ENCODE results near the gene ROGDI. TPM values are rescaled to one million over a fixed set of nuclear protein-coding genes. Genes with fewer than 3 reads are reported as not detected.

Gene ROGDI
- total and polyA plus RNA-seq, 9 of the 15 experiments (the other 6 are each of a cell fraction or from before 2014, with no cell fraction given), result 0.97 to 37.3 (median 16.5) TPM

DNA sequence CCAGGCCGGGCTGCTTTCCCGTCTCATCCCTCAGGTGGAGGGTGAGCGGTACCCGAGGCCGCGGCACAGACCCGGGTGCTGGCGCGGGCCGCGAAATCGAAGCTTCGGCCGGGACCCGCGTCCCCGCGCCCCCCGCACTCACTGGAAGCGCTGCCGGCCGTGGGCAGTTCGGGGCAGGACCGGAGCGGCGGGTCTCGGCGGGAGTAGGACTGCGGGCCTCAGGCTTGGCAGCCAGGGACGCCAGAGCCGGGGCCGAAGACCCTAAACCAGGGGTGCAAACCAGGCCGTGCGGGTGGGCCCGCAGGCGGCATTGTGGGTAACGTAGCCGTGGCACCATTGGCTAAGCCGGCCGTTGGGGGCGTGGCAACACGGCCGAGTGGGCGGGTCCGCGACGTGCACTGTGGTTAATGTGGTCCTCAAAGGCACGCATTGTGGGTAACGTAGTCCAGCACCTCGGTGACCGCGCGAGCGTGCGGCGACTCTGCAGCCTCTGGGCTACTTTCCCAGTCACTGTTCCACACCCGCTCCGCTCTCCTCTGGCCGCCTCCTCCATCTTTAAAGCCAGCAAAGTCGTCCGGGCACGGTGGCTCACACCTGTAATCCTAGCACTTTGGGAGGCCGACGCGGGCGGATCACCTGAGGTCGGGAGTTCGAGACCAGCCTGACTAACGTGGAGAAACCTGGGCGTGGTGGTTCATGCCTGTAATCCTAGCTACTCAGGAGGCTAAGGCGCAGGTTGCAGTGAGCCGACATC, 35.4 kb downstream of the ROGDI start, which contains the start of gene ZNF500 (continued):
- TF ChIP-seq ZNF444 (CRISPR knock-in tag; IDR thresholded peaks at IDR 0.05), result no peak
- no peak for TF ChIP-seq ZNF561 (CRISPR knock-in tag; conservative IDR thresholded peaks at IDR 0.05)
- peak; percentile 97 for TF ChIP-seq ESRRA (IDR thresholded peaks at IDR 0.05; ENCODE audit: borderline replicate concordance, low read depth)
- TF ChIP-seq POU5F1 (IDR thresholded peaks at IDR 0.05; ENCODE audit: borderline replicate concordance, low read depth, low read length, partially characterized antibody), result no peak
- TF ChIP-seq JUND (IDR thresholded peaks at IDR 0.05; ENCODE audit: borderline replicate concordance, low read depth, low read length), result peak; percentile 27; the same call in 1 of the 2 replicates
- TF ChIP-seq JUND (tag; IDR thresholded peaks at IDR 0.05; ENCODE audit: borderline replicate concordance, low read depth, low read length), result no peak; the same call in 2 of the 3 replicates
- TF ChIP-seq TEAD2 (tag; IDR thresholded peaks at IDR 0.05), result no peak
- no peak for TF ChIP-seq ZNF146 (CRISPR knock-in tag; IDR thresholded peaks at IDR 0.05; ENCODE audit: unreplicated experiment)
- TF ChIP-seq TSC22D4 (tag; IDR thresholded peaks at IDR 0.05), result no peak
- TF ChIP-seq RBBP5 (IDR thresholded peaks at IDR 0.05; ENCODE audit: borderline replicate concordance, insufficient read depth, low read length, poor library complexity, severe bottlenecking), result peak; percentile 85
- TF ChIP-seq GATAD2B (IDR thresholded peaks at IDR 0.05; ENCODE audit: borderline replicate concordance), result no peak
- TF ChIP-seq EGR1 (conservative IDR thresholded peaks at IDR 0.05), result peak; percentile 83
- no peak for TF ChIP-seq THRAP3 (IDR thresholded peaks at IDR 0.05; ENCODE audit: borderline replicate concordance)
- TF ChIP-seq ZNF589 (CRISPR knock-in tag; IDR thresholded peaks at IDR 0.05; ENCODE audit: low read depth), result no peak
- TF ChIP-seq FOXK1 (CRISPR knock-in tag; IDR thresholded peaks at IDR 0.05; ENCODE audit: borderline replicate concordance), result no peak
- TF ChIP-seq C11orf30 (IDR thresholded peaks at IDR 0.05; ENCODE audit: low read depth), result peak; percentile 73
- peak; percentile 90 for TF ChIP-seq PHF20 (IDR thresholded peaks at IDR 0.05; ENCODE audit: partially characterized antibody)
- peak; percentile 96 for TF ChIP-seq ZBTB7A (IDR thresholded peaks at IDR 0.05; ENCODE audit: borderline replicate concordance, control insufficient read depth, low read depth, low read length)
- TF ChIP-seq ARID3A (IDR thresholded peaks at IDR 0.05; ENCODE audit: borderline replicate concordance, low read depth, low read length), result no peak
- TF ChIP-seq SRSF1 (IDR thresholded peaks at IDR 0.05; ENCODE audit: low read depth, low read length), result no peak
- TF ChIP-seq CHD1 (IDR thresholded peaks at IDR 0.05; ENCODE audit: low read length), result no peak
- no peak for TF ChIP-seq NBN (IDR thresholded peaks at IDR 0.05; ENCODE audit: low read depth)
- TF ChIP-seq, protein P1, sequence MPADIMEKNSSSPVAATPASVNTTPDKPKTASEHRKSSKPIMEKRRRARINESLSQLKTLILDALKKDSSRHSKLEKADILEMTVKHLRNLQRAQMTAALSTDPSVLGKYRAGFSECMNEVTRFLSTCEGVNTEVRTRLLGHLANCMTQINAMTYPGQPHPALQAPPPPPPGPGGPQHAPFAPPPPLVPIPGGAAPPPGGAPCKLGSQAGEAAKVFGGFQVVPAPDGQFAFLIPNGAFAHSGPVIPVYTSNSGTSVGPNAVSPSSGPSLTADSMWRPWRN (IDR thresholded peaks at IDR 0.05; ENCODE audit: low read depth), result no peak
- TF ChIP-seq NFATC3 (IDR thresholded peaks at IDR 0.05), result no peak
- TF ChIP-seq HCFC1 (IDR thresholded peaks at IDR 0.05; ENCODE audit: low read depth, low read length), result peak; percentile 97
- TF ChIP-seq MAFF (IDR thresholded peaks at IDR 0.05; ENCODE audit: low read length), result no peak
- TF ChIP-seq CEBPG (CRISPR knock-in tag; IDR thresholded peaks at IDR 0.05), result no peak
- TF ChIP-seq CEBPG (tag; conservative IDR thresholded peaks at IDR 0.05 in 1 of 2, IDR thresholded peaks at IDR 0.05 in 1 of 2), result no peak
- TF ChIP-seq ILF3 (IDR thresholded peaks at IDR 0.05; ENCODE audit: borderline replicate concordance), result no peak

Measured in K562 (cell line).